ENCODE measurements around the gene SYNPO2. TPM values are rescaled to one million over a fixed set of nuclear protein-coding genes. Genes with fewer than 3 reads are reported as not detected.

The SYNPO2 gene
- total and polyA plus RNA-seq, 10 of the 15 experiments (the other 5 are each of a cell fraction or from before 2014, with no cell fraction given) = 0.04 to 0.34 (median 0.28) TPM

DNA sequence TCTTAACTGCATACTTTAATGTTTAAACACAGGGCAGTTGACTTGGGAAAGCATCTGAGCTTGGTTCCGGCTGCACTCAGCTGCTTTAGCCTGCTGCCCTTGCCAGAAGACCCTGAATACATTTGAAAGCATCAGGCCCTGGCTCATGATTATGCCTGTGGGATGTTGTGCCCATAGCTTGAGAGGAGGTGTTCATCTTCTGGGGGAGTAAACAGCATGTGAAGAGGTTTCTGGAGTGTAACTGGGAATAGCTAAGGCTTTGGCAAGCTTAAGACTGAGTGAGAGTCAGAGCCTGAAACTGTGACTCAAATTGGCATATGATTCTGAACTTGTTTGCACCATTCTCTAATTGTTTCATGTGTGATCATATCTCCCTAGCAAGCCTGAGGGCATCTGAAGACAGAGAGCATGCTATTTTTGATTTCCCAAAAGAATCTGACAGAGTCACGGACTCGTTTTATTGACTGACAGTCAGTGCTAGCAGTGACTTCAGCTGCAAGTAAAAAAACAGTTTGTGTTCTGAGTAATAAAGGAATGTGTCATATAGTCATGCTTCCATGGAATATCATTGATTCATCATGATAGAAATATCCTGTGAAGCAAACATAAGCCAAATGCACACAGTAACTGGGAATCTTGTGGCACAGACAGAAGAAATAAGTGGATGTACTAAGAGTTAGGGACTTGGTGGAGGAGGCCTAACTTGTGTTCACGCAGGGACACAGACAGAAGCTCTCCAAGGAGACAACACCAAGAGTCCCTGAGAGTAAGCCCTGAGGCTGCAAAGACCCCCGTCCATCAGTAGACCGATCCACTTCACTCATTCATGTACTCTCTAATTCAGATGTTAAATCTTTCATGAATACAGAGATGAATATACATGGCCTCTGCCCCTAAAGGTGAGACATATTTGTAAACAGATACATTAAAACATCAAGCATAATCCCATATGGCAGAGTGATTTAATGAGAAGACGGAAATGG, 100.7 kb downstream of the SYNPO2 start:
- Histone ChIP-seq H3K27ac (ENCODE audit: control insufficient read depth, insufficient read depth) (no peak overlapping the region), H3K9me3 (replicated peaks; ENCODE audit: control insufficient read depth, insufficient read depth, low read length) (no peaks in the 10 kb centered on the region), H3K4me1 (ENCODE audit: control insufficient read depth, insufficient read depth, low read length) (no peaks in the 10 kb centered on the region), H3K36me3 (ENCODE audit: control insufficient read depth in 2 of 2, insufficient read depth in 2 of 2, low read length in 1 of 2) (no peaks in the 10 kb centered on the region), H3K4me2 (ENCODE audit: control insufficient read depth, insufficient read depth) (no peak overlapping the region), H3K9ac (ENCODE audit: control insufficient read depth, insufficient read depth, low read length) (no peak overlapping the region), H2AFZ (ENCODE audit: control insufficient read depth, low read depth, low read length) (no peak overlapping the region), H3K79me2 (ENCODE audit: control insufficient read depth, insufficient read depth, low read length) (no peaks in the 10 kb centered on the region), H3K4me3 (no peak overlapping the region), H4K20me1 (ENCODE audit: control insufficient read depth, insufficient read depth) (no peaks in the 10 kb centered on the region), H3K27me3 (replicated peaks in 1 of 2; ENCODE audit: control insufficient read depth in 2 of 2, insufficient read depth in 2 of 2, low read length in 1 of 2) (no peaks in the 10 kb centered on the region; a peak in 1 of 4 replicates)
- ATAC-seq (no peak), FAIRE-seq (no peak), DNase-seq (ENCODE audit: low read depth, low spot score) (no peak)
- POLR2A ChIA-PET = no interaction called here
- TF ChIP-seq ATF7 (IDR thresholded peaks at IDR 0.05; ENCODE audit: low read depth) (no peak), NR2C1 (IDR thresholded peaks at IDR 0.05) (no peak), TBL1XR1 (IDR thresholded peaks at IDR 0.05; ENCODE audit: low read depth, low read length) (no peak), CREM (IDR thresholded peaks at IDR 0.05; ENCODE audit: low read depth) (no peak), ESRRA (IDR thresholded peaks at IDR 0.05; ENCODE audit: low read length) (no peak), ZNF384 (IDR thresholded peaks at IDR 0.05; ENCODE audit: borderline replicate concordance, low read depth, low read length) (no peak), EED (IDR thresholded peaks at IDR 0.05; ENCODE audit: low read depth) (no peak), BRCA1 (IDR thresholded peaks at IDR 0.05; ENCODE audit: low read depth, low read length) (no peak), FOXM1 (IDR thresholded peaks at IDR 0.05; ENCODE audit: low read depth, low read length) (no peak), CHD2 (IDR thresholded peaks at IDR 0.05; ENCODE audit: borderline replicate concordance, low read depth, low read length) (no peak)
- TF ChIP-seq, protein P1, sequence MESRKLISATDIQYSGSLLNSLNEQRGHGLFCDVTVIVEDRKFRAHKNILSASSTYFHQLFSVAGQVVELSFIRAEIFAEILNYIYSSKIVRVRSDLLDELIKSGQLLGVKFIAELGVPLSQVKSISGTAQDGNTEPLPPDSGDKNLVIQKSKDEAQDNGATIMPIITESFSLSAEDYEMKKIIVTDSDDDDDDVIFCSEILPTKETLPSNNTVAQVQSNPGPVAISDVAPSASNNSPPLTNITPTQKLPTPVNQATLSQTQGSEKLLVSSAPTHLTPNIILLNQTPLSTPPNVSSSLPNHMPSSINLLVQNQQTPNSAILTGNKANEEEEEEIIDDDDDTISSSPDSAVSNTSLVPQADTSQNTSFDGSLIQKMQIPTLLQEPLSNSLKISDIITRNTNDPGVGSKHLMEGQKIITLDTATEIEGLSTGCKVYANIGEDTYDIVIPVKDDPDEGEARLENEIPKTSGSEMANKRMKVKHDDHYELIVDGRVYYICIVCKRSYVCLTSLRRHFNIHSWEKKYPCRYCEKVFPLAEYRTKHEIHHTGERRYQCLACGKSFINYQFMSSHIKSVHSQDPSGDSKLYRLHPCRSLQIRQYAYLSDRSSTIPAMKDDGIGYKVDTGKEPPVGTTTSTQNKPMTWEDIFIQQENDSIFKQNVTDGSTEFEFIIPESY (IDR thresholded peaks at IDR 0.05) = no peak
- TF ChIP-seq, protein P2, sequence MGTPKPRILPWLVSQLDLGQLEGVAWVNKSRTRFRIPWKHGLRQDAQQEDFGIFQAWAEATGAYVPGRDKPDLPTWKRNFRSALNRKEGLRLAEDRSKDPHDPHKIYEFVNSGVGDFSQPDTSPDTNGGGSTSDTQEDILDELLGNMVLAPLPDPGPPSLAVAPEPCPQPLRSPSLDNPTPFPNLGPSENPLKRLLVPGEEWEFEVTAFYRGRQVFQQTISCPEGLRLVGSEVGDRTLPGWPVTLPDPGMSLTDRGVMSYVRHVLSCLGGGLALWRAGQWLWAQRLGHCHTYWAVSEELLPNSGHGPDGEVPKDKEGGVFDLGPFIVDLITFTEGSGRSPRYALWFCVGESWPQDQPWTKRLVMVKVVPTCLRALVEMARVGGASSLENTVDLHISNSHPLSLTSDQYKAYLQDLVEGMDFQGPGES (IDR thresholded peaks at IDR 0.05) = no peak
- TF ChIP-seq, protein P3, sequence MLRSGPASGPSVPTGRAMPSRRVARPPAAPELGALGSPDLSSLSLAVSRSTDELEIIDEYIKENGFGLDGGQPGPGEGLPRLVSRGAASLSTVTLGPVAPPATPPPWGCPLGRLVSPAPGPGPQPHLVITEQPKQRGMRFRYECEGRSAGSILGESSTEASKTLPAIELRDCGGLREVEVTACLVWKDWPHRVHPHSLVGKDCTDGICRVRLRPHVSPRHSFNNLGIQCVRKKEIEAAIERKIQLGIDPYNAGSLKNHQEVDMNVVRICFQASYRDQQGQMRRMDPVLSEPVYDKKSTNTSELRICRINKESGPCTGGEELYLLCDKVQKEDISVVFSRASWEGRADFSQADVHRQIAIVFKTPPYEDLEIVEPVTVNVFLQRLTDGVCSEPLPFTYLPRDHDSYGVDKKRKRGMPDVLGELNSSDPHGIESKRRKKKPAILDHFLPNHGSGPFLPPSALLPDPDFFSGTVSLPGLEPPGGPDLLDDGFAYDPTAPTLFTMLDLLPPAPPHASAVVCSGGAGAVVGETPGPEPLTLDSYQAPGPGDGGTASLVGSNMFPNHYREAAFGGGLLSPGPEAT (IDR thresholded peaks at IDR 0.05; ENCODE audit: low read depth) = no peak
- TF ChIP-seq, protein P4, sequence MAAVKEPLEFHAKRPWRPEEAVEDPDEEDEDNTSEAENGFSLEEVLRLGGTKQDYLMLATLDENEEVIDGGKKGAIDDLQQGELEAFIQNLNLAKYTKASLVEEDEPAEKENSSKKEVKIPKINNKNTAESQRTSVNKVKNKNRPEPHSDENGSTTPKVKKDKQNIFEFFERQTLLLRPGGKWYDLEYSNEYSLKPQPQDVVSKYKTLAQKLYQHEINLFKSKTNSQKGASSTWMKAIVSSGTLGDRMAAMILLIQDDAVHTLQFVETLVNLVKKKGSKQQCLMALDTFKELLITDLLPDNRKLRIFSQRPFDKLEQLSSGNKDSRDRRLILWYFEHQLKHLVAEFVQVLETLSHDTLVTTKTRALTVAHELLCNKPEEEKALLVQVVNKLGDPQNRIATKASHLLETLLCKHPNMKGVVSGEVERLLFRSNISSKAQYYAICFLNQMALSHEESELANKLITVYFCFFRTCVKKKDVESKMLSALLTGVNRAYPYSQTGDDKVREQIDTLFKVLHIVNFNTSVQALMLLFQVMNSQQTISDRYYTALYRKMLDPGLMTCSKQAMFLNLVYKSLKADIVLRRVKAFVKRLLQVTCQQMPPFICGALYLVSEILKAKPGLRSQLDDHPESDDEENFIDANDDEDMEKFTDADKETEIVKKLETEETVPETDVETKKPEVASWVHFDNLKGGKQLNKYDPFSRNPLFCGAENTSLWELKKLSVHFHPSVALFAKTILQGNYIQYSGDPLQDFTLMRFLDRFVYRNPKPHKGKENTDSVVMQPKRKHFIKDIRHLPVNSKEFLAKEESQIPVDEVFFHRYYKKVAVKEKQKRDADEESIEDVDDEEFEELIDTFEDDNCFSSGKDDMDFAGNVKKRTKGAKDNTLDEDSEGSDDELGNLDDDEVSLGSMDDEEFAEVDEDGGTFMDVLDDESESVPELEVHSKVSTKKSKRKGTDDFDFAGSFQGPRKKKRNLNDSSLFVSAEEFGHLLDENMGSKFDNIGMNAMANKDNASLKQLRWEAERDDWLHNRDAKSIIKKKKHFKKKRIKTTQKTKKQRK (IDR thresholded peaks at IDR 0.05; ENCODE audit: low read depth, low read length) = no peak
- intact Hi-C loops (cut with micrococcal nuclease; ENCODE audit: unreplicated experiment) = no loop called here
- CTCF ChIA-PET = interaction anchor here (0.7 to 1.1 kb wide), 2 partner anchors 216 to 981 kb away, joined by 3 read pairs; no protein-coding TSS in a partner anchor
- SMC1A ChIA-PET (ENCODE audit: uncharacterized antibody, unreplicated experiment) = interaction anchor here (1.1 kb wide), 1 partner anchor 29 kb away, joined by 3 read pairs; no protein-coding TSS in a partner anchor
- 27% methylated on average over 7 of the region's 7 CpGs for WGBS (ENCODE audit: insufficient coverage, insufficient replicate concordance, low lambda C conversion rate, missing lambda C conversion rate)
- RAD21 ChIA-PET (ENCODE audit: unreplicated experiment) = interaction anchor here (1.2 kb wide), 1 partner anchor 52 kb away, joined by 3 read pairs; no protein-coding TSS in a partner anchor
- no TSS peak for BruUV-seq (replicated peaks)
- in situ Hi-C loops (cut with MboI) = loop anchor here (10.0 kb wide), 1 partner anchor 635 kb away; the partner anchor contains the start of gene PDE5A

Measured in GM12878 (cell line).